Omental fat pad (tissue), 4 donors: ENCODE data around the gene TOE1. TPM values are rescaled to one million over a fixed set of nuclear protein-coding genes. Genes with fewer than 3 reads are reported as not detected.
"Not testable (repeated sequence)": the region's sequence is repeated elsewhere in the genome, so short reads cannot be mapped to it uniquely, and the experiment has no call there.

Experiments
- ATAC-seq: fragments of 150-250 bp; one replicate; pipeline ENCODE4 v1.9.1; 2016; ENCODE audit warnings: mild to moderate bottlenecking, moderate library complexity; ENCODE audit not compliant: low FRiP score
- DNase-seq: peaks from one replicate; pipeline ENCODE4 v3.0.0-alpha.2; 2019; ENCODE audit warnings: low spot score
- total RNA-seq, 4 donors: library from RNA; depleted of rRNA; stranded (reverse); fragments of >200 nt; gene quantifications; one replicate each; pipeline ENCODE4 v1.1.0, GENCODE V29; 2016
- TF ChIP-seq, protein P1 (sequence below), 3 donors: fragments of 450-650 bp; IDR thresholded peaks; one replicate each; pipeline ENCODE4 v1.5.1; 2016 to 2017; ENCODE audit warnings: antibody characterized with exemption in 3 of 3, mild to moderate bottlenecking in 3 of 3, moderate library complexity in 2 of 3

The TOE1 gene
- total RNA-seq, 4 donors from 2014 or later: 6.1 to 14.3 (median 7.4) TPM

DNA sequence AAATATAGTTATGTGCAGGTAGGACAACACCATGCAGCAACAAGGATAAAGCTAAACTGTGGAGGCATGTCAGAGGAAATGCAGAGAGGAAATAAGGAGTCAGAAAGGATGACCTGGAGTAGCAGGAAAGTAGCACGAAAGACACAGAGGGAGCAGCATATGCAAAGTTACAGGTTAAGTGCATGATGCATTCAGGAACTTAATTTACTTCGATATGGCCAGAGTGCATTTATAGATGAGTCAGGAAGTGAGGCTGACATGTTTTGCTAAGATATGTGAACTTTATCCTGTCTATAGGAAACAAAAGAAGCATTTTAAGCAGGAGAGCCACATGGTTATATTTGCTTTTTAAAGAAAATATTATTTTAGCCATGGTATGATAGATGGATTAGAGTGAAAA, 15.7 kb downstream of the TOE1 start:
- ATAC-seq (no peak), DNase-seq (no peak)
- TF ChIP-seq, protein P1, sequence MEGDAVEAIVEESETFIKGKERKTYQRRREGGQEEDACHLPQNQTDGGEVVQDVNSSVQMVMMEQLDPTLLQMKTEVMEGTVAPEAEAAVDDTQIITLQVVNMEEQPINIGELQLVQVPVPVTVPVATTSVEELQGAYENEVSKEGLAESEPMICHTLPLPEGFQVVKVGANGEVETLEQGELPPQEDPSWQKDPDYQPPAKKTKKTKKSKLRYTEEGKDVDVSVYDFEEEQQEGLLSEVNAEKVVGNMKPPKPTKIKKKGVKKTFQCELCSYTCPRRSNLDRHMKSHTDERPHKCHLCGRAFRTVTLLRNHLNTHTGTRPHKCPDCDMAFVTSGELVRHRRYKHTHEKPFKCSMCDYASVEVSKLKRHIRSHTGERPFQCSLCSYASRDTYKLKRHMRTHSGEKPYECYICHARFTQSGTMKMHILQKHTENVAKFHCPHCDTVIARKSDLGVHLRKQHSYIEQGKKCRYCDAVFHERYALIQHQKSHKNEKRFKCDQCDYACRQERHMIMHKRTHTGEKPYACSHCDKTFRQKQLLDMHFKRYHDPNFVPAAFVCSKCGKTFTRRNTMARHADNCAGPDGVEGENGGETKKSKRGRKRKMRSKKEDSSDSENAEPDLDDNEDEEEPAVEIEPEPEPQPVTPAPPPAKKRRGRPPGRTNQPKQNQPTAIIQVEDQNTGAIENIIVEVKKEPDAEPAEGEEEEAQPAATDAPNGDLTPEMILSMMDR (IDR thresholded peaks at IDR 0.05): no peak

DNA sequence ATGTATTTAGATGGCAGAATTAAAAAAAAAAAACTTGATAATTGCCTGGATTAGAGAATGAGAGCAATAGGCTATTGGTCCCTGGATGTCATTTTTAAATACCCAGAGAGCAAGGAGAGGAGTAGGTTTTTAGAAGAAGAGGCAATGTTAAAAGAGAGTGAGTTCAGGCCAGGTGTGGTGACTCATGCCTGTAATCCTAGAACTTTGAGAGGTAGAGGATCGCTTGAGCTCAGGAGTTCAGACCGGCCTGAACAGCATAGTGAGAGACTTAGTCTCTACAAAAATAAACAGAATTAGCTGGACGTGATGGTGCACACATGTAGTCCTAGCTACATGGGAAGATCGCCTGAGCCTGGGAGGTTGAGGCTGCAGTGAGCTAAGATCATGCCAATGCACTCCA, 16.2 kb downstream of the TOE1 start:
- TF ChIP-seq, protein P1 (IDR thresholded peaks at IDR 0.05): no peak
- no peak for DNase-seq
- no peak for ATAC-seq

DNA sequence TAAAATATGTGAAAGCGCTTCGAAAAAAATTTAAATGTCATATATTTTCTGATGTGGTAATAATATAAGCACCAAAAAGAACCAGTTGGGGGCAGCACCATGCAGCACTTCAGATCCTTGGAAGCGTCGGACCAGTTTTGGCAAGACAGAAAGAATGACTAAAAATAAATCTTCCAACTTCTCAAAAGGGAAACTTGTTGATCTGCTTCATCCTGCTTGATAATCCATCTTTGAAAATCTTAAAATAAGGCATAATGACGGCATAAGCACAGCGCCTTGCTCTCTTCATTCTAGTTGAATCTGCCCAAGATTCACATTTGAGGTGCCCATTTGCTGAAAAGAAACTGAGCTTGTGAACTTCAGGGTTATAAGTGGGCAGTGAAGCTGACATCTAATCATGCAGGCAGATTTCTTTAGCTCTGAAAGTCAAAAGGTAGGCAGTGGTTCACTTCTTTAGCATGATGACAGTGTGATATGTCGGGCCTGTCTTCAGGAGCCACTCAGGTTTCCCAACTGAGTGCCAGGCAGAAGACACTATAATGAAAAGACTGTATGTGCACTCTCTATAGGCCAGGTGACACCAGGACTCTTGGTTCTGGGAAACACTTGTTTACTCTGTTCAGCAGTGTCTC, 20.0 kb downstream of the TOE1 start:
- TF ChIP-seq, protein P1 (IDR thresholded peaks at IDR 0.05): peak in 1 of 3 donors; percentile 47
- ATAC-seq (no peak), DNase-seq (no peak)

DNA sequence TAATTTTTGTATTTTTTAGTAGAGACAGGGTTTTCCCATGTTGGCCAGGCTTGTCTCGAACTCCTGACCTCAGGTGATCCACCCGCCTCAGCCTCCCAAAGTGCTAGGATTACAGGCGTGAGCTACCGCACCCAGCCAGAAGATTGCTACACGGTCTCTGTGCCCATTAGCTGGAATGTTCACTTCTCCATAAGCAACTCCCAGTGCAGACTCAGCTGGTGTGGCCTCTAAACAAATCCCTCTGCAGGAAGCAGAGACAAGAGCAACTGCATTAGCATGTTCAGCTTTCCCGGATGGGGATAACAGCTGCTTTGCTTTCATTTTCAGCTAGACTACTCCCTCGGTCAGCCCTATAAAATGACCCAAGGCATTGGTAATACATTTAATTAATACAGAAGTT, 21.0 kb downstream of the TOE1 start:
- ATAC-seq: peak; percentile 86
- not testable (repeated sequence) for DNase-seq

DNA sequence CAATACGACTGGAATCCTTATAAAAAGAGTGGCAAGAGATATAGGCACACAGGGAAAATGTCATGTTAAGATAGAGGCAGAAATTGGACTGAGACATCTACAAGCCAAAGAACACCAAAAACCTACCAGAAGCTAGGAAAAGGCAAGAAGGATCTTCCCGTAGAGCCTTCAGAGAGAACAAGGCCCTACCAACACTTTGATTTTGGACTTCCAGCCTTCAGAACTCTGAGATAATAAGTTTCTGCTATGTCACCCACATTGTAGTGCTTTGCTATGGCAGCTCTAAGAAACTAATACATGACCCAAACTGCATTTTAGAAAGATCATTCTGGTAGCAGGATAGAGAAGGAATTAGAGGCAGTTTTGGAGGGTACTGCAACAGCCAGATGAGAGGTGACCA, 24.3 kb downstream of the TOE1 start:
- TF ChIP-seq, protein P1 (IDR thresholded peaks at IDR 0.05): no peak
- DNase-seq (no peak), ATAC-seq (no peak)

DNA sequence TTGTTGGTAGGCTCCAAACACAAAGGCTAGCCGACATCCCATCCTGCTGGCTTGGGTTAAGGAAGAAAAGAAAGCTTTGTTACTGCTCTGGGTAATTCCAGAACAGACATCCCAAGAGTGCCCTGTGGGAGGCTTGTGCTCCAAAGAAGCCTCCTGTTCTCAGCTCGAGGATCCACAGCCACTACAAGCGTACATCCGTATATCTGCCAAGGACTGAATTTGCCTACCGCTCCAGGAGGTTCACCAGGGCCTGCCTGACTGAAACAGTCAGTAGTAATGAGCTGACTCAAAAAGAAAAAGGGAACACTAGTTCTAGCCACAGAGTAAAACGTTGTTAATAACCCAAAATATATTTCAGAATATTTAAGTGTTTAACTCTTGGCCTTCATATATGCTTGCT, 25.1 kb downstream of the TOE1 start:
- DNase-seq: no peak
- no peak for ATAC-seq
- TF ChIP-seq, protein P1 (IDR thresholded peaks at IDR 0.05): no peak

DNA sequence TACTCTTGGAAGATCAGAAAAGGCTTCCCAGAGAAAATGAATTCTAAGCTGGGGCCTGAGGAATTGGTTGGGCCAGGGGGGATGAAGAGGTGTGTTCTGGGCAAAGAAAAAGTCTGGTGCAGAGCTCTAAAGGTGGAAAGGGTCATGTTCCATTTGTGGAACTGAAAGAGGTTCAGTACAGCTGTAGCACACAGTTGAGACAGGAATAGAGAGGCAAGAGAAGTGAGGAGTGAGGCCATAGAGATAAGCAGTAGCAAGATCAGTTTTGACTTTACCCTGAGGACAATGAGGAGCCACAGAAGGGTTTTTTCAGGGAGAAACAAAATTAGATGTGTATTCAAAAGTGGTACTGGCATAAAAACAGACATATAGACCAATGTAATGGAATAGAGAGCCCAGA, 30.6 kb downstream of the TOE1 start:
- TF ChIP-seq, protein P1 (IDR thresholded peaks at IDR 0.05): no peak
- DNase-seq: no peak
- no peak for ATAC-seq
